HepG2 (cell line): Measurements from ENCODE around the gene TMEM239. TPM values are rescaled to one million over a fixed set of nuclear protein-coding genes. Genes with fewer than 3 reads are reported as not detected.

ENCODE experiments used
- ELF1 ChIP-seq: sonication (generic); formaldehyde crosslinking; IDR thresholded peaks from 2 replicates; pipeline ENCODE4 v1.4.0; 2020; ENCODE audit warnings: missing genetic modification reagents
- polyA plus RNA-seq, 8 experiments: library from polyadenylated mRNA; depleted of rRNA in 3 of 8; stranded (reverse) in 7 of 8; unstranded in 1 of 8; fragments of >200 nt; fragmentation: Illumina TruSeq in 4 of 8; extraction: Trizol in 4 of 8; gene quantifications; 2 replicates each; pipeline versions ENCODE4 v1.2.1 to v1.2.3, GENCODE V29; 2011 to 2016; ENCODE audit warnings: low read depth in 4 of 8, missing spikeins in 1 of 8, mixed read lengths in 1 of 8; ENCODE audit not compliant: insufficient read depth in 1 of 8
- total RNA-seq, 5 experiments: library from RNA; depleted of rRNA; stranded (reverse); fragments of >200 nt; fragmentation: Illumina TruSeq; extraction: Trizol; gene quantifications; 2 replicates each; pipeline ENCODE4 v1.2.3, GENCODE V29; 2016; ENCODE audit warnings: low read depth in 1 of 5
- TF ChIP-seq, protein P1 (sequence below): sonication (generic); formaldehyde crosslinking; IDR thresholded peaks from 2 replicates; pipeline ENCODE4 v1.9.0; 2021; ENCODE audit warnings: mild to moderate bottlenecking, missing genetic modification reagents
- TF ChIP-seq, protein P2 (sequence below): sonication (generic); formaldehyde crosslinking; IDR thresholded peaks from 2 replicates; pipeline ENCODE4 v1.5.0; 2020; ENCODE audit warnings: mild to moderate bottlenecking, missing genetic modification reagents

TMEM239 gene
- total and polyA plus RNA-seq, 2 of the 13 experiments (the other 11 are each of a cell fraction or from before 2014, with no cell fraction given), result not detected

GRCh38 chr20:2799688-2800520, 16.3 kb upstream of the TMEM239 start (continued):
- TF ChIP-seq, protein P1, sequence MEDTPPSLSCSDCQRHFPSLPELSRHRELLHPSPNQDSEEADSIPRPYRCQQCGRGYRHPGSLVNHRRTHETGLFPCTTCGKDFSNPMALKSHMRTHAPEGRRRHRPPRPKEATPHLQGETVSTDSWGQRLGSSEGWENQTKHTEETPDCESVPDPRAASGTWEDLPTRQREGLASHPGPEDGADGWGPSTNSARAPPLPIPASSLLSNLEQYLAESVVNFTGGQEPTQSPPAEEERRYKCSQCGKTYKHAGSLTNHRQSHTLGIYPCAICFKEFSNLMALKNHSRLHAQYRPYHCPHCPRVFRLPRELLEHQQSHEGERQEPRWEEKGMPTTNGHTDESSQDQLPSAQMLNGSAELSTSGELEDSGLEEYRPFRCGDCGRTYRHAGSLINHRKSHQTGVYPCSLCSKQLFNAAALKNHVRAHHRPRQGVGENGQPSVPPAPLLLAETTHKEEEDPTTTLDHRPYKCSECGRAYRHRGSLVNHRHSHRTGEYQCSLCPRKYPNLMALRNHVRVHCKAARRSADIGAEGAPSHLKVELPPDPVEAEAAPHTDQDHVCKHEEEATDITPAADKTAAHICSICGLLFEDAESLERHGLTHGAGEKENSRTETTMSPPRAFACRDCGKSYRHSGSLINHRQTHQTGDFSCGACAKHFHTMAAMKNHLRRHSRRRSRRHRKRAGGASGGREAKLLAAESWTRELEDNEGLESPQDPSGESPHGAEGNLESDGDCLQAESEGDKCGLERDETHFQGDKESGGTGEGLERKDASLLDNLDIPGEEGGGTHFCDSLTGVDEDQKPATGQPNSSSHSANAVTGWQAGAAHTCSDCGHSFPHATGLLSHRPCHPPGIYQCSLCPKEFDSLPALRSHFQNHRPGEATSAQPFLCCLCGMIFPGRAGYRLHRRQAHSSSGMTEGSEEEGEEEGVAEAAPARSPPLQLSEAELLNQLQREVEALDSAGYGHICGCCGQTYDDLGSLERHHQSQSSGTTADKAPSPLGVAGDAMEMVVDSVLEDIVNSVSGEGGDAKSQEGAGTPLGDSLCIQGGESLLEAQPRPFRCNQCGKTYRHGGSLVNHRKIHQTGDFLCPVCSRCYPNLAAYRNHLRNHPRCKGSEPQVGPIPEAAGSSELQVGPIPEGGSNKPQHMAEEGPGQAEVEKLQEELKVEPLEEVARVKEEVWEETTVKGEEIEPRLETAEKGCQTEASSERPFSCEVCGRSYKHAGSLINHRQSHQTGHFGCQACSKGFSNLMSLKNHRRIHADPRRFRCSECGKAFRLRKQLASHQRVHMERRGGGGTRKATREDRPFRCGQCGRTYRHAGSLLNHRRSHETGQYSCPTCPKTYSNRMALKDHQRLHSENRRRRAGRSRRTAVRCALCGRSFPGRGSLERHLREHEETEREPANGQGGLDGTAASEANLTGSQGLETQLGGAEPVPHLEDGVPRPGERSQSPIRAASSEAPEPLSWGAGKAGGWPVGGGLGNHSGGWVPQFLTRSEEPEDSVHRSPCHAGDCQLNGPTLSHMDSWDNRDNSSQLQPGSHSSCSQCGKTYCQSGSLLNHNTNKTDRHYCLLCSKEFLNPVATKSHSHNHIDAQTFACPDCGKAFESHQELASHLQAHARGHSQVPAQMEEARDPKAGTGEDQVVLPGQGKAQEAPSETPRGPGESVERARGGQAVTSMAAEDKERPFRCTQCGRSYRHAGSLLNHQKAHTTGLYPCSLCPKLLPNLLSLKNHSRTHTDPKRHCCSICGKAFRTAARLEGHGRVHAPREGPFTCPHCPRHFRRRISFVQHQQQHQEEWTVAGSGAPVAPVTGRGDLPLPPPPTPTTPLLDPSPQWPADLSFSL (CRISPR knock-in tag), result peak; percentile 40; the same call in 1 of the 2 replicates
- TF ChIP-seq ELF1, result no peak
- TF ChIP-seq, protein P2, sequence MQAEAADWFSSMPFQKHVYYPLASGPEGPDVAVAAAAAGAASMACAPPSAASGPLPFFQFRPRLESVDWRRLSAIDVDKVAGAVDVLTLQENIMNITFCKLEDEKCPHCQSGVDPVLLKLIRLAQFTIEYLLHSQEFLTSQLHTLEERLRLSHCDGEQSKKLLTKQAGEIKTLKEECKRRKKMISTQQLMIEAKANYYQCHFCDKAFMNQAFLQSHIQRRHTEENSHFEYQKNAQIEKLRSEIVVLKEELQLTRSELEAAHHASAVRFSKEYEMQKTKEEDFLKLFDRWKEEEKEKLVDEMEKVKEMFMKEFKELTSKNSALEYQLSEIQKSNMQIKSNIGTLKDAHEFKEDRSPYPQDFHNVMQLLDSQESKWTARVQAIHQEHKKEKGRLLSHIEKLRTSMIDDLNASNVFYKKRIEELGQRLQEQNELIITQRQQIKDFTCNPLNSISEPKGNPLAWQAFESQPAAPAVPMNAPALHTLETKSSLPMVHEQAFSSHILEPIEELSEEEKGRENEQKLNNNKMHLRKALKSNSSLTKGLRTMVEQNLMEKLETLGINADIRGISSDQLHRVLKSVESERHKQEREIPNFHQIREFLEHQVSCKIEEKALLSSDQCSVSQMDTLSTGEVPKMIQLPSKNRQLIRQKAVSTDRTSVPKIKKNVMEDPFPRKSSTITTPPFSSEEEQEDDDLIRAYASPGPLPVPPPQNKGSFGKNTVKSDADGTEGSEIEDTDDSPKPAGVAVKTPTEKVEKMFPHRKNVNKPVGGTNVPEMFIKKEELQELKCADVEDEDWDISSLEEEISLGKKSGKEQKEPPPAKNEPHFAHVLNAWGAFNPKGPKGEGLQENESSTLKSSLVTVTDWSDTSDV (CRISPR knock-in tag), result 0 out of 2 replicates have a peak, but pooled peaks have one; percentile 63
- TF ChIP-seq, all 625 proteins: peak for 14
